ENCODE results near the gene LOX.

The LOX gene

GRCh38 chr5:122078116-122079110 lies at the start of gene LOX:
Gene LOX, minus strand, starts transcription at chr5:122078259. Its CDS starts 274 bp downstream, at chr5:122077985.
- no peak for DNase-seq (ENCODE audit: low spot score)

- no peak for DNase-seq (ENCODE audit: low spot score)
Measured at GRCh38 chr5:122126756-122127321, 48.8 kb upstream of the LOX start.

GRCh38 chr5:122126177-122126755 lies 48.2 kb upstream of the LOX start:
- DNase-seq (ENCODE audit: low spot score): no peak

GRCh38 chr5:122124766-122125165 lies 46.7 kb upstream of the LOX start:
- no peak for DNase-seq (ENCODE audit: low spot score)

- no peak for DNase-seq (ENCODE audit: low spot score)
Measured at GRCh38 chr5:122121479-122122465, 43.7 kb upstream of the LOX start.

- no peak for DNase-seq (ENCODE audit: low spot score)
Measured at GRCh38 chr5:122120957-122121356, 42.9 kb upstream of the LOX start.

- DNase-seq (ENCODE audit: low spot score): no peak
Measured at GRCh38 chr5:122120493-122120892, 42.4 kb upstream of the LOX start.

- DNase-seq (ENCODE audit: low spot score): no peak
Measured at GRCh38 chr5:122119205-122119604, 41.1 kb upstream of the LOX start.

GRCh38 chr5:122118356-122118948 lies 40.4 kb upstream of the LOX start:
- no peak for DNase-seq (ENCODE audit: low spot score)

GRCh38 chr5:122114501-122114900 lies 36.4 kb upstream of the LOX start:
- DNase-seq (ENCODE audit: low spot score): no peak

- no peak for DNase-seq (ENCODE audit: low spot score)
Measured at GRCh38 chr5:122112733-122113558, 34.9 kb upstream of the LOX start.

- no peak for DNase-seq (ENCODE audit: low spot score)
Measured at GRCh38 chr5:122112063-122112462, 34.0 kb upstream of the LOX start.

GRCh38 chr5:122111460-122111859 lies 33.4 kb upstream of the LOX start:
- DNase-seq (ENCODE audit: low spot score): no peak

GRCh38 chr5:122110987-122111386 lies 32.9 kb upstream of the LOX start:
- no peak for DNase-seq (ENCODE audit: low spot score)

- DNase-seq (ENCODE audit: low spot score): no peak
Measured at GRCh38 chr5:122107016-122107415, 29.0 kb upstream of the LOX start.

GRCh38 chr5:122105909-122106308 lies 27.9 kb upstream of the LOX start:
- DNase-seq (ENCODE audit: low spot score): no peak

- no peak for DNase-seq (ENCODE audit: low spot score)
Measured at GRCh38 chr5:122102825-122103224, 24.8 kb upstream of the LOX start.

GRCh38 chr5:122101636-122102285 lies 23.7 kb upstream of the LOX start:
- no peak for DNase-seq (ENCODE audit: low spot score)

- no peak for DNase-seq (ENCODE audit: low spot score)
Measured at GRCh38 chr5:122099060-122099790, 21.2 kb upstream of the LOX start.

All from CD4-positive, alpha-beta T cell treated with Interleukin-6 at 100 ng/mL for 8 hours (primary cell).